ENCODE data around the gene DENND5A. TPM values are rescaled to one million over a fixed set of nuclear protein-coding genes. Genes with fewer than 3 reads are reported as not detected.

The DENND5A gene
- total and polyA plus RNA-seq, 10 of the 15 experiments (the other 5 are each of a cell fraction or from before 2014, with no cell fraction given): 15.6 to 157 (median 85.1) TPM

GRCh38 chr11:9208726-9209501, 56.2 kb downstream of the DENND5A start (continued):
- TF ChIP-seq LARP7 (IDR thresholded peaks at IDR 0.05): no peak
- TF ChIP-seq, protein P1, sequence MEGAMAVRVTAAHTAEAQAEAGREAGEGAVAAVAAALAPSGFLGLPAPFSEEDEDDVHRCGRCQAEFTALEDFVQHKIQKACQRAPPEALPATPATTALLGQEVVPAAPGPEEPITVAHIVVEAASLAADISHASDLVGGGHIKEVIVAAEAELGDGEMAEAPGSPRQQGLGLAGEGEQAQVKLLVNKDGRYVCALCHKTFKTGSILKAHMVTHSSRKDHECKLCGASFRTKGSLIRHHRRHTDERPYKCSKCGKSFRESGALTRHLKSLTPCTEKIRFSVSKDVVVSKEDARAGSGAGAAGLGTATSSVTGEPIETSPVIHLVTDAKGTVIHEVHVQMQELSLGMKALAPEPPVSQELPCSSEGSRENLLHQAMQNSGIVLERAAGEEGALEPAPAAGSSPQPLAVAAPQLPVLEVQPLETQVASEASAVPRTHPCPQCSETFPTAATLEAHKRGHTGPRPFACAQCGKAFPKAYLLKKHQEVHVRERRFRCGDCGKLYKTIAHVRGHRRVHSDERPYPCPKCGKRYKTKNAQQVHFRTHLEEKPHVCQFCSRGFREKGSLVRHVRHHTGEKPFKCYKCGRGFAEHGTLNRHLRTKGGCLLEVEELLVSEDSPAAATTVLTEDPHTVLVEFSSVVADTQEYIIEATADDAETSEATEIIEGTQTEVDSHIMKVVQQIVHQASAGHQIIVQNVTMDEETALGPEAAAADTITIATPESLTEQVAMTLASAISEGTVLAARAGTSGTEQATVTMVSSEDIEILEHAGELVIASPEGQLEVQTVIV (IDR thresholded peaks at IDR 0.05; ENCODE audit: borderline replicate concordance, partially characterized antibody): no peak
- TF ChIP-seq ZBED1 (IDR thresholded peaks at IDR 0.05; ENCODE audit: borderline replicate concordance): peak; percentile 96
- TF ChIP-seq NBN (IDR thresholded peaks at IDR 0.05): no peak
- TF ChIP-seq YY1 (IDR thresholded peaks at IDR 0.05; ENCODE audit: low read depth, low read length): peak; percentile 92
- 0 out of 4 replicates have a peak, but pooled peaks of 1 of the 2 experiments have one; percentile 36 for TF ChIP-seq EP300 (IDR thresholded peaks at IDR 0.05; ENCODE audit: borderline replicate concordance in 1 of 2, control insufficient read depth in 1 of 2, low read depth in 2 of 2, low read length in 2 of 2)
- TF ChIP-seq, protein P2, sequence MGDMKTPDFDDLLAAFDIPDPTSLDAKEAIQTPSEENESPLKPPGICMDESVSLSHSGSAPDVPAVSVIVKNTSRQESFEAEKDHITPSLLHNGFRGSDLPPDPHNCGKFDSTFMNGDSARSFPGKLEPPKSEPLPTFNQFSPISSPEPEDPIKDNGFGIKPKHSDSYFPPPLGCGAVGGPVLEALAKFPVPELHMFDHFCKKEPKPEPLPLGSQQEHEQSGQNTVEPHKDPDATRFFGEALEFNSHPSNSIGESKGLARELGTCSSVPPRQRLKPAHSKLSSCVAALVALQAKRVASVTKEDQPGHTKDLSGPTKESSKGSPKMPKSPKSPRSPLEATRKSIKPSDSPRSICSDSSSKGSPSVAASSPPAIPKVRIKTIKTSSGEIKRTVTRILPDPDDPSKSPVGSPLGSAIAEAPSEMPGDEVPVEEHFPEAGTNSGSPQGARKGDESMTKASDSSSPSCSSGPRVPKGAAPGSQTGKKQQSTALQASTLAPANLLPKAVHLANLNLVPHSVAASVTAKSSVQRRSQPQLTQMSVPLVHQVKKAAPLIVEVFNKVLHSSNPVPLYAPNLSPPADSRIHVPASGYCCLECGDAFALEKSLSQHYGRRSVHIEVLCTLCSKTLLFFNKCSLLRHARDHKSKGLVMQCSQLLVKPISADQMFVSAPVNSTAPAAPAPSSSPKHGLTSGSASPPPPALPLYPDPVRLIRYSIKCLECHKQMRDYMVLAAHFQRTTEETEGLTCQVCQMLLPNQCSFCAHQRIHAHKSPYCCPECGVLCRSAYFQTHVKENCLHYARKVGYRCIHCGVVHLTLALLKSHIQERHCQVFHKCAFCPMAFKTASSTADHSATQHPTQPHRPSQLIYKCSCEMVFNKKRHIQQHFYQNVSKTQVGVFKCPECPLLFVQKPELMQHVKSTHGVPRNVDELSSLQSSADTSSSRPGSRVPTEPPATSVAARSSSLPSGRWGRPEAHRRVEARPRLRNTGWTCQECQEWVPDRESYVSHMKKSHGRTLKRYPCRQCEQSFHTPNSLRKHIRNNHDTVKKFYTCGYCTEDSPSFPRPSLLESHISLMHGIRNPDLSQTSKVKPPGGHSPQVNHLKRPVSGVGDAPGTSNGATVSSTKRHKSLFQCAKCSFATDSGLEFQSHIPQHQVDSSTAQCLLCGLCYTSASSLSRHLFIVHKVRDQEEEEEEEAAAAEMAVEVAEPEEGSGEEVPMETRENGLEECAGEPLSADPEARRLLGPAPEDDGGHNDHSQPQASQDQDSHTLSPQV (IDR thresholded peaks at IDR 0.05): no peak
- peak; percentile 52 to 63 for TF ChIP-seq IKZF2 (IDR thresholded peaks at IDR 0.05)
- peak; percentile 87; the same call in 1 of the 2 replicates for TF ChIP-seq NFIC (IDR thresholded peaks at IDR 0.05; ENCODE audit: low read depth, low read length)
- peak; percentile 47 for TF ChIP-seq ATF2 (IDR thresholded peaks at IDR 0.05; ENCODE audit: low read length)
- no peak for TF ChIP-seq HDGF (IDR thresholded peaks at IDR 0.05)
- peak; percentile 58; the same call in 1 of the 2 replicates for TF ChIP-seq MTA2 (IDR thresholded peaks at IDR 0.05; ENCODE audit: low read depth)
- TF ChIP-seq MYB (IDR thresholded peaks at IDR 0.05; ENCODE audit: borderline replicate concordance, low read depth, low read length): no peak
- TF ChIP-seq RB1 (IDR thresholded peaks at IDR 0.05; ENCODE audit: borderline replicate concordance): no peak
- TF ChIP-seq RAD21 (IDR thresholded peaks at IDR 0.05; ENCODE audit: insufficient read depth, low read depth, low read length): no peak
- TF ChIP-seq MEF2A (IDR thresholded peaks at IDR 0.05; ENCODE audit: insufficient read depth, low read depth, low read length): 0 out of 2 replicates have a peak, but pooled peaks have one; percentile 40
- no peak for TF ChIP-seq SMAD5 (IDR thresholded peaks at IDR 0.05; ENCODE audit: low read depth)
- TF ChIP-seq JUNB (IDR thresholded peaks at IDR 0.05): peak; percentile 58
- TF ChIP-seq DPF2 (IDR thresholded peaks at IDR 0.05): peak; percentile 38; the same call in 1 of the 2 replicates
- no peak for TF ChIP-seq ESRRA (IDR thresholded peaks at IDR 0.05; ENCODE audit: low read length)
- TF ChIP-seq TCF3 (IDR thresholded peaks at IDR 0.05; ENCODE audit: borderline replicate concordance, insufficient read depth, low read depth, low read length): no peak
- peak; percentile 15; the same call in 1 of the 2 replicates for TF ChIP-seq ATF7 (IDR thresholded peaks at IDR 0.05; ENCODE audit: low read depth)
- no peak for TF ChIP-seq SREBF1 (IDR thresholded peaks at IDR 0.05; ENCODE audit: low read length)
- TF ChIP-seq BHLHE40 (IDR thresholded peaks at IDR 0.05; ENCODE audit: borderline replicate concordance in 1 of 2, low read depth in 2 of 2, low read length in 1 of 2): no peak
